ENCODE measurements around the gene IBA57.

- no peak for TF ChIP-seq FOXP2 (optimal IDR thresholded peaks at IDR 0.05; ENCODE audit: control extremely low read depth, extremely low read length, insufficient read depth)
- no peak for TF ChIP-seq POLR2AphosphoS5 (IDR thresholded peaks at IDR 0.05; ENCODE audit: borderline replicate concordance, low read depth, low read length)
These were observed 60.7 kb downstream of the IBA57 start for GRCh38 chr1:228226141-228226874.
